Upper lobe of left lung (tissue), 6 donors: ENCODE data around the gene IL6. TPM values are rescaled to one million over a fixed set of nuclear protein-coding genes. Genes with fewer than 3 reads are reported as not detected.

ENCODE experiments used
- ATAC-seq, 2 donors: fragments of 200-7000 bp; cut with Tn5 transposase; one replicate each; pipeline ENCODE4 v1.9.1; 2022; ENCODE audit warnings: mild to moderate bottlenecking in 2 of 2, moderate library complexity in 2 of 2; ENCODE audit not compliant: low FRiP score in 2 of 2
- DNase-seq, 2 donors: peaks; one replicate each; pipeline ENCODE4 v3.0.0-alpha.2; 2019 to 2020
- H3K27ac ChIP-seq, 4 donors: fragments of 200-600 bp; sonication (generic); one replicate each; pipeline ENCODE4 v1.5.1; 2016 to 2019
- H3K27me3 ChIP-seq, 4 donors: fragments of 200-600 bp; sonication (generic); one replicate each; pipeline ENCODE4 v1.5.1; 2017 to 2019
- H3K36me3 ChIP-seq, 4 donors: fragments of 200-600 bp; sonication (generic); one replicate each; pipeline ENCODE4 v1.5.1; 2016 to 2019
- H3K4me1 ChIP-seq, 4 donors: fragments of 200-600 bp; sonication (generic); one replicate each; pipeline ENCODE4 v1.5.1; 2018 to 2019
- H3K4me3 ChIP-seq, 4 donors: fragments of 200-600 bp; sonication (generic); one replicate each; pipeline ENCODE4 v1.5.1; 2017 to 2019; ENCODE audit warnings: mild to moderate bottlenecking in 2 of 4, moderate library complexity in 1 of 4
- H3K9me3 ChIP-seq, 4 donors: fragments of 200-600 bp; sonication (generic); one replicate each; pipeline ENCODE4 v1.5.1; 2018 to 2019
- EP300 ChIP-seq, 4 donors: sonication (generic); formaldehyde crosslinking; IDR thresholded peaks; one replicate each; pipeline ENCODE4 v1.5.1; 2017; ENCODE audit warnings: antibody characterized with exemption in 4 of 4, control low read depth in 2 of 4
- POLR2A ChIP-seq, 4 donors: fragments of 450-650 bp; IDR thresholded peaks; one replicate each; pipeline ENCODE4 v1.5.1; 2016 to 2017; ENCODE audit warnings: antibody characterized with exemption in 4 of 4, mild to moderate bottlenecking in 2 of 4
- POLR2AphosphoS5 ChIP-seq, 2 donors: sonication (generic); formaldehyde crosslinking; IDR thresholded peaks; one replicate each; pipeline ENCODE4 v1.5.1; 2017; ENCODE audit warnings: antibody characterized with exemption in 2 of 2
- WGBS, 2 donors: methylation state at CpG; one replicate each; pipeline ENCODE4 v1.1.5; 2017 to 2018; 5-methylcytosine and 5-hydroxymethylcytosine counted together
- total RNA-seq, 6 donors: library from RNA; depleted of rRNA in 4 of 6; stranded (reverse); fragments of >200 nt in 4 of 6; gene quantifications; one replicate each; pipeline versions ENCODE4 v1.1.0 to v1.2.1, GENCODE V29; 2016 to 2021
- TF ChIP-seq, protein P1 (sequence below), 6 experiments: fragments of 450-650 bp in 4 of 6; fragments of 200-600 bp in 2 of 6; sonication (generic) in 2 of 6; IDR thresholded peaks; one replicate each; pipeline ENCODE4 v1.5.1; 2016 to 2019; ENCODE audit warnings: antibody characterized with exemption in 6 of 6
- donor health status: DM: no; HTN: no; CAD: no; lungs with moderate emphysema.
- donor health status: DM: no; HTN: yes; CAD: no; lungs with severe emphysema.

IL6 gene
- total RNA-seq, 6 donors from 2014 or later, result 1.6 to 16.6 (median 6.8) TPM

DNA sequence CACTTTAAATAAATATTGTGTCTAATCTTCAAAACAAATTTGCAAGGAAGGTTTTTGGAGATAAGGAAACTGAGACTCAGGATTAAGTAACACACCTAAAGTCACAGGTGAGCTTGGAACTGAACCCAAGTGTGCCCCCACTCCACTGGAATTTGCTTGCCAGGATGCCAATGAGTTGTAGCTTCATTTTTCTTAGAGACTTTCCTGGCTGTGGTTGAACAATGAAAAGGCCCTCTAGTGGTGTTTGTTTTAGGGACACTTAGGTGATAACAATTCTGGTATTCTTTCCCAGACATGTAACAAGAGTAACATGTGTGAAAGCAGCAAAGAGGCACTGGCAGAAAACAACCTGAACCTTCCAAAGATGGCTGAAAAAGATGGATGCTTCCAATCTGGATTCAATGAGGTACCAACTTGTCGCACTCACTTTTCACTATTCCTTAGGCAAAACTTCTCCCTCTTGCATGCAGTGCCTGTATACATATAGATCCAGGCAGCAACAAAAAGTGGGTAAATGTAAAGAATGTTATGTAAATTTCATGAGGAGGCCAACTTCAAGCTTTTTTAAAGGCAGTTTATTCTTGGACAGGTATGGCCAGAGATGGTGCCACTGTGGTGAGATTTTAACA is 1.5 kb downstream of the IL6 start:
- peaks cover 0 to 4% (median 2%) of the 10 kb centered on the region in 4 donors for H3K36me3 ChIP-seq
- ATAC-seq (no peak), DNase-seq (no peak)
- peak overlapping the region in 3 of 4 donors; percentile 35 to 51 (median 46) for H3K4me3 ChIP-seq
- H3K9me3 ChIP-seq, result no peaks in the 10 kb centered on the region
- WGBS, 2 donors, result 89 to 96% methylated on average over 1 of the region's 1 CpG
- peaks cover 35 to 64% (median 41%) of the 10 kb centered on the region in 4 donors for H3K4me1 ChIP-seq
- TF ChIP-seq, protein P1, sequence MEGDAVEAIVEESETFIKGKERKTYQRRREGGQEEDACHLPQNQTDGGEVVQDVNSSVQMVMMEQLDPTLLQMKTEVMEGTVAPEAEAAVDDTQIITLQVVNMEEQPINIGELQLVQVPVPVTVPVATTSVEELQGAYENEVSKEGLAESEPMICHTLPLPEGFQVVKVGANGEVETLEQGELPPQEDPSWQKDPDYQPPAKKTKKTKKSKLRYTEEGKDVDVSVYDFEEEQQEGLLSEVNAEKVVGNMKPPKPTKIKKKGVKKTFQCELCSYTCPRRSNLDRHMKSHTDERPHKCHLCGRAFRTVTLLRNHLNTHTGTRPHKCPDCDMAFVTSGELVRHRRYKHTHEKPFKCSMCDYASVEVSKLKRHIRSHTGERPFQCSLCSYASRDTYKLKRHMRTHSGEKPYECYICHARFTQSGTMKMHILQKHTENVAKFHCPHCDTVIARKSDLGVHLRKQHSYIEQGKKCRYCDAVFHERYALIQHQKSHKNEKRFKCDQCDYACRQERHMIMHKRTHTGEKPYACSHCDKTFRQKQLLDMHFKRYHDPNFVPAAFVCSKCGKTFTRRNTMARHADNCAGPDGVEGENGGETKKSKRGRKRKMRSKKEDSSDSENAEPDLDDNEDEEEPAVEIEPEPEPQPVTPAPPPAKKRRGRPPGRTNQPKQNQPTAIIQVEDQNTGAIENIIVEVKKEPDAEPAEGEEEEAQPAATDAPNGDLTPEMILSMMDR (IDR thresholded peaks at IDR 0.05), result peak in 4 of 6 experiments; percentile 29 to 53 (median 40)
- no peak for TF ChIP-seq POLR2AphosphoS5 (IDR thresholded peaks at IDR 0.05)
- H3K27me3 ChIP-seq, result no peaks in the 10 kb centered on the region
- peak overlapping the region; percentile 79 to 88 (median 85) for H3K27ac ChIP-seq

DNA sequence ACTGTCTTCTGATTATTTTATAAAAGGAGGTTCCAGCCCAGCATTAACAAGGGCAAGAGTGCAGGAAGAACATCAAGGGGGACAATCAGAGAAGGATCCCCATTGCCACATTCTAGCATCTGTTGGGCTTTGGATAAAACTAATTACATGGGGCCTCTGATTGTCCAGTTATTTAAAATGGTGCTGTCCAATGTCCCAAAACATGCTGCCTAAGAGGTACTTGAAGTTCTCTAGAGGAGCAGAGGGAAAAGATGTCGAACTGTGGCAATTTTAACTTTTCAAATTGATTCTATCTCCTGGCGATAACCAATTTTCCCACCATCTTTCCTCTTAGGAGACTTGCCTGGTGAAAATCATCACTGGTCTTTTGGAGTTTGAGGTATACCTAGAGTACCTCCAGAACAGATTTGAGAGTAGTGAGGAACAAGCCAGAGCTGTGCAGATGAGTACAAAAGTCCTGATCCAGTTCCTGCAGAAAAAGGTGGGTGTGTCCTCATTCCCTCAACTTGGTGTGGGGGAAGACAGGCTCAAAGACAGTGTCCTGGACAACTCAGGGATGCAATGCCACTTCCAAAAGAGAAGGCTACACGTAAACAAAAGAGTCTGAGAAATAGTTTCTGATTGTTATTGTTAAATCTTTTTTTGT is 2.3 kb downstream of the IL6 start:
- DNase-seq, result no peak
- peak overlapping the region in 1 of 4 donors; percentile 51 for H3K4me3 ChIP-seq
- peaks cover 27 to 56% (median 33%) of the 10 kb centered on the region in 4 donors for H3K4me1 ChIP-seq

DNA sequence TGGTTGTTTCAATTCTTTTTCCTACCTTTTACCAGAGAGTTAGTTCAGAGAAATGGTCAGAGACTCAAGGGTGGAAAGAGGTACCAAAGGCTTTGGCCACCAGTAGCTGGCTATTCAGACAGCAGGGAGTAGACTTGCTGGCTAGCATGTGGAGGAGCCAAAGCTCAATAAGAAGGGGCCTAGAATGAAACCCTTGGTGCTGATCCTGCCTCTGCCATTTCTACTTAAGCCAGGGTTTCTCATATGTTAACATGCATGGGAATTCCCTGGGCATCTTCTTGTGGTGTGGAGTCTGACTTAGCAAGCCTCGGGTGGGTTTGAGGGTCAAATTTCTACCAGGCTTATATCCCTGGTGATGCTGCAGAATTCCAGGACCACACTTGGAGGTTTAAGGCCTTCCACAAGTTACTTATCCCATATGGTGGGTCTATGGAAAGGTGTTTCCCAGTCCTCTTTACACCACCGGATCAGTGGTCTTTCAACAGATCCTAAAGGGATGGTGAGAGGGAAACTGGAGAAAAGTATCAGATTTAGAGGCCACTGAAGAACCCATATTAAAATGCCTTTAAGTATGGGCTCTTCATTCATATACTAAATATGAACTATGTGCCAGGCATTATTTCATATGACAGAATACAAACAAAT is 3.2 kb downstream of the IL6 start:
- Histone ChIP-seq H3K27me3 (no peaks in the 10 kb centered on the region), H3K36me3 (peaks cover 0 to 4% (median 2%) of the 10 kb centered on the region in 4 donors), H3K4me1 (peaks cover 22 to 52% (median 32%) of the 10 kb centered on the region in 4 donors), H3K4me3 (no peak overlapping the region), H3K9me3 (no peaks in the 10 kb centered on the region), H3K27ac (peak overlapping the region in 1 of 4 donors; percentile 28)
- TF ChIP-seq EP300 (IDR thresholded peaks at IDR 0.05) (no peak), POLR2A (IDR thresholded peaks at IDR 0.05) (no peak), POLR2AphosphoS5 (IDR thresholded peaks at IDR 0.05) (no peak)
- TF ChIP-seq, protein P1 (IDR thresholded peaks at IDR 0.05), result no peak
- ATAC-seq (no peak), DNase-seq (no peak)
- WGBS, 2 donors, result 48 to 54% methylated on average over 1 to 2 of the region's 2 CpGs

More for the DNA sequence above, 2.3 kb downstream of the IL6 start:
- Histone ChIP-seq H3K27ac (peak overlapping the region in 2 of 4 donors; percentile 84 to 86), H3K27me3 (no peaks in the 10 kb centered on the region), H3K36me3 (peaks cover 0 to 4% (median 2%) of the 10 kb centered on the region in 4 donors), H3K9me3 (no peaks in the 10 kb centered on the region)
- WGBS, 2 donors, result 80 to 81% methylated on average over 3 of the region's 3 CpGs
- TF ChIP-seq, protein P1 (IDR thresholded peaks at IDR 0.05), result no peak
- no peak for TF ChIP-seq EP300 (IDR thresholded peaks at IDR 0.05)
- no peak for TF ChIP-seq POLR2AphosphoS5 (IDR thresholded peaks at IDR 0.05)
- no peak for TF ChIP-seq POLR2A (IDR thresholded peaks at IDR 0.05)
- no peak for ATAC-seq

DNA sequence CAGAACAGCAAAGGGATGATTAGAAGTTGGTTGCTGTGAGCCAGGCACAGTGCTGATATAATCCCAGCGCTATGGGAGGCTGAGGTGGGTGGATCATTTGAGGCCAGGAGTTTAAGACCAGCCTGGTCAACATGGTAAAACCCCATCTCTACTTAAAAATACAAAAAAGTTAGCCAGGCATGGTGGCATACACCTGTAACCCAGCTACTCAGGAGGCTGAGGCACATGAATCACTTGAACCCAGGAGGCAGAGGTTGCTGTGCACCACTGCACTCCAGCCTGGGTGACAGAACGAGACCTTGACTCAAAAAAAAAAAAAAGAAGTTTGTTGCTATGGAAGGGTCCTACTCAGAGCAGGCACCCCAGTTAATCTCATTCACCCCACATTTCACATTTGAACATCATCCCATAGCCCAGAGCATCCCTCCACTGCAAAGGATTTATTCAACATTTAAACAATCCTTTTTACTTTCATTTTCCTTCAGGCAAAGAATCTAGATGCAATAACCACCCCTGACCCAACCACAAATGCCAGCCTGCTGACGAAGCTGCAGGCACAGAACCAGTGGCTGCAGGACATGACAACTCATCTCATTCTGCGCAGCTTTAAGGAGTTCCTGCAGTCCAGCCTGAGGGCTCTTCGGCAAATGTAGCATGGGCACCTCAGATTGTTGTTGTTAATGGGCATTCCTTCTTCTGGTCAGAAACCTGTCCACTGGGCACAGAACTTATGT is 4.1 kb downstream of the IL6 start:
- Histone ChIP-seq H3K9me3 (no peaks in the 10 kb centered on the region), H3K27me3 (no peaks in the 10 kb centered on the region), H3K27ac (peak overlapping the region in 2 of 4 donors; percentile 19 to 28), H3K4me3 (no peak overlapping the region), H3K36me3 (peaks cover 0 to 4% (median 2%) of the 10 kb centered on the region in 4 donors), H3K4me1 (peaks cover 17 to 43% (median 27%) of the 10 kb centered on the region in 4 donors)
- DNase-seq (no peak), ATAC-seq (no peak)
- TF ChIP-seq POLR2A (IDR thresholded peaks at IDR 0.05) (no peak), POLR2AphosphoS5 (IDR thresholded peaks at IDR 0.05) (peak in 1 of 2 donors; percentile 8)
- 63 to 79% methylated on average over 5 of the region's 5 CpGs for WGBS, 2 donors
